ENCODE measurements around the gene OSBPL9. TPM values are rescaled to one million over a fixed set of nuclear protein-coding genes. Genes with fewer than 3 reads are reported as not detected.

OSBPL9 gene
- total RNA-seq, 2 experiments from 2014 or later: 51.1 to 56.1 TPM

- Mint-ChIP-seq H3K4me1 (ENCODE audit: low read depth) (peaks cover 52% of the 10 kb centered on the region), H3K27ac (no peak overlapping the region), H3K9me3 (no peaks in the 10 kb centered on the region), H3K36me3 (ENCODE audit: low read depth) (no peaks in the 10 kb centered on the region), H3K27me3 (no peaks in the 10 kb centered on the region), H3K4me3 (no peak overlapping the region)
- intact Hi-C loops (cut with micrococcal nuclease): no loop called here
- ChIA-PET CTCF (interaction anchor here (1.2 kb wide), 1 partner anchor 33 kb away, joined by 3 read pairs; no protein-coding TSS in a partner anchor), POLR2A (no interaction called here)
- no peak for TF ChIP-seq CTCF (IDR thresholded peaks at IDR 0.05)
- no peak for DNase-seq
- peak; percentile 51 for ATAC-seq
Measured at GRCh38 chr1:51734896-51735745, 118.2 kb downstream of the OSBPL9 start.

GRCh38 chr1:51735746-51736254 lies 118.9 kb downstream of the OSBPL9 start:
- Mint-ChIP-seq H3K36me3 (ENCODE audit: low read depth) (no peaks in the 10 kb centered on the region), H3K27me3 (no peaks in the 10 kb centered on the region), H3K4me1 (ENCODE audit: low read depth) (peaks cover 50% of the 10 kb centered on the region), H3K9me3 (no peaks in the 10 kb centered on the region), H3K4me3 (no peak overlapping the region), H3K27ac (no peak overlapping the region)
- ChIA-PET CTCF (interaction anchor here (1.2 kb wide), 1 partner anchor 33 kb away, joined by 3 read pairs; no protein-coding TSS in a partner anchor), POLR2A (no interaction called here)
- DNase-seq: no peak
- TF ChIP-seq CTCF (IDR thresholded peaks at IDR 0.05): no peak
- intact Hi-C loops (cut with micrococcal nuclease): no loop called here
- no peak for ATAC-seq

- peaks cover 52% of the 10 kb centered on the region for H3K4me1 Mint-ChIP-seq (ENCODE audit: low read depth)
- DNase-seq (no peak), ATAC-seq (no peak)
- H3K36me3 Mint-ChIP-seq (ENCODE audit: low read depth): no peaks in the 10 kb centered on the region
- intact Hi-C loops (cut with micrococcal nuclease): no loop called here
- TF ChIP-seq CTCF (IDR thresholded peaks at IDR 0.05): no peak
- ChIA-PET POLR2A (no interaction called here), CTCF (interaction anchor here (2.1 kb wide), 1 partner anchor 12 kb away, joined by 5 read pairs; no protein-coding TSS in a partner anchor)
- no peaks in the 10 kb centered on the region for H3K9me3 Mint-ChIP-seq
- no peaks in the 10 kb centered on the region for H3K27me3 Mint-ChIP-seq
- no peak overlapping the region for H3K4me3 Mint-ChIP-seq
- H3K27ac Mint-ChIP-seq: no peak overlapping the region
Measured at GRCh38 chr1:51736702-51737101, 119.8 kb downstream of the OSBPL9 start.

- ATAC-seq (no peak), DNase-seq (no peak)
- Mint-ChIP-seq H3K4me1 (ENCODE audit: low read depth) (peaks cover 42% of the 10 kb centered on the region), H3K27me3 (no peaks in the 10 kb centered on the region), H3K36me3 (ENCODE audit: low read depth) (peaks cover 1% of the 10 kb centered on the region), H3K27ac (no peak overlapping the region), H3K9me3 (no peaks in the 10 kb centered on the region), H3K4me3 (no peak overlapping the region)
- intact Hi-C loops (cut with micrococcal nuclease): no loop called here
- POLR2A ChIA-PET: no interaction called here
- CTCF ChIA-PET: interaction anchor here (1.5 kb wide), 2 partner anchors 10 kb away, joined by 4 to 5 read pairs; no protein-coding TSS in a partner anchor
- TF ChIP-seq CTCF (IDR thresholded peaks at IDR 0.05): no peak
Measured at GRCh38 chr1:51738681-51739080, 121.8 kb downstream of the OSBPL9 start.

- TF ChIP-seq CTCF (IDR thresholded peaks at IDR 0.05): no peak
- H3K27me3 Mint-ChIP-seq: no peaks in the 10 kb centered on the region
- DNase-seq: no peak
- ChIA-PET POLR2A (interaction anchor here (0.5 to 1.0 kb wide), 2 partner anchors 13 to 15 kb away, joined by 3 read pairs; no protein-coding TSS in a partner anchor), CTCF (interaction anchor here (2.0 kb wide), 1 partner anchor 28 kb away, joined by 9 read pairs; no protein-coding TSS in a partner anchor)
- no peak overlapping the region for H3K27ac Mint-ChIP-seq
- peaks cover 39% of the 10 kb centered on the region for H3K4me1 Mint-ChIP-seq (ENCODE audit: low read depth)
- H3K9me3 Mint-ChIP-seq: no peaks in the 10 kb centered on the region
- peaks cover 4% of the 10 kb centered on the region for H3K36me3 Mint-ChIP-seq (ENCODE audit: low read depth)
- no peak for ATAC-seq
- intact Hi-C loops (cut with micrococcal nuclease): no loop called here
- H3K4me3 Mint-ChIP-seq: no peak overlapping the region
Measured at GRCh38 chr1:51740652-51741051, 123.8 kb downstream of the OSBPL9 start.

Measured in activated CD8-positive, alpha-beta T cell treated with anti-CD3 and anti-CD28 coated beads for 36 hours (primary cell).